GM21529 (cell line): ENCODE data around the gene COL11A1.

ENCODE experiments used
- ATAC-seq: cut with Tn5 transposase; IDR thresholded peaks from one replicate; pipeline ENCODE4 v1.9.1; 2021; ENCODE audit not compliant: unreplicated experiment

The COL11A1 gene

DNA sequence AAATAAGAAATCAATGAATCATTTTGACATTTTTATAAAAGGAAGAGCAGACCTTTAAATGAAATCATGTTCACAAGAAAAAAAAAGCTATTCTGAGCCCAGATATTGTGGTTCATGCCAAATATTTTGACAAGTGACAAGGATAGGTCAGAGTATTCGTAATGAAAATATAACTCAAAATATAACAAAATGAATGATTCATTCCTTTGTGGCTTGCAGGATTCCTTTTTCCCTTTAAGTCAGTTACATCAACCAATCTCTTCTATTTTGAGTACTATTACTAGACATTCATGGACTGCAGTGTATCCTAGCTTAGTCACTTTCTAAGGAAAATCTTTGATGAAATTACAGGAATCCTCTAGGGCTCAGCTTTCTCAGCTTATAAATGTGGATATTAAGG lies 188.7 kb downstream of the COL11A1 start:
- no peak for ATAC-seq

DNA sequence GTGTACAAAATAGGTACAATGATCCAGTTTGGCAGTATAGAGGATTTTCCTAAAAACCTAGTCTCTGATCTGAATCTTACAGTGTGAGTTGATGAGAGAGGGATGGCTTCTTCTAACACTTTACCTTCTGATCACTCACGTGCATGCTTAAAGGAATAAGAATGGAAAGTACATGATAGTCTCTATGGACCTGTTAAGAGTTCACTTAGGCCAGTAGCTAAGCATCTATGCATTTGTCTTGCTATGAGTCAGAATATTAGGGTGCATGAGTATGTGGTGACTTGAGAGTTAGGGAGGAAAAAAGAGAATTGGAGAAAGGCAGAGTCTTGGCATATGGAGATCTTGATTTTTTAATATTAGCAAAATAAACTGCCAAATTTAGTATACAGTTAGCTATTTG lies 206.3 kb downstream of the COL11A1 start:
- no peak for ATAC-seq

- no peak for ATAC-seq
Measured at GRCh38 chr1:102899935-102900334, 208.4 kb downstream of the COL11A1 start.

DNA sequence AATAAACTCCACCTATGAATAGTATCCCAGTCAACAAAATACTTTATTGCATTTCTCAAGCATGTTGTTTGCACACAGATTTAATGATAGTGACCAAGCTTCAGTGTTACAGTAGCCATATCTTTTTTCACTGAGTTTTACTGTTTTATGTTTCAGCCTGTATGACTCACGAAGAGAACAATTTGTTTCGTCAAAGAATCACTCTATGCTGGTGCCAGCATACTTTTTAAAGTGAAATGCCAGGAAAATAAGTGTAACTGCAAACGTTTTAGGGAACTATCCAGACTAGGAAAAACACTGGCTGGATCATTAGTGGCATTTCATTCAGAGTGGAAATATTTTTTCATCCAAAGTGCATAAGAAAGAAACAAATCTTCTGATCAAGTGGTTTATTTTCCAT lies 210.8 kb downstream of the COL11A1 start:
- ATAC-seq: no peak

GRCh38 chr1:102896771-102897170 lies 211.6 kb downstream of the COL11A1 start:
- no peak for ATAC-seq

GRCh38 chr1:102896286-102896685 lies 212.0 kb downstream of the COL11A1 start:
- ATAC-seq: no peak

GRCh38 chr1:102891868-102892625 lies 216.3 kb downstream of the COL11A1 start:
- ATAC-seq: no peak

DNA sequence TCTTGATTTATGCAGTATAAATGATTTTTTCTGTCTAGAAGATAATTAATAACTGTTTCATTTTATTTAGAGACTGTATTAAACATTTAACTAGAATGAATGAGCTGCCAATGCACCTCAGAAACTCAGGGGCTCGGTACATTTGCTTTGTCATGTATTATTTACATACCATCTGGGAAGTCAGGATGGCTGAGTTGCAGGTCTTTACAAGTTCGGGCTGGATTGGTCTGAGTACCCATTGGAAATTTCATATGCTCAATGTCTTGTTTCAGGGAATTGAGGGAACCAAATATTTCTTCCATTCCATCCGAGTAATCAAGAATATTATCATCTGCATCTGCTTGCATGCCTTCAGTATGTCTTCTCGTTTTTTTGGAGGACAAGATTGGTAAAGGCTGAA lies 221.7 kb downstream of the COL11A1 start:
- ATAC-seq: no peak

DNA sequence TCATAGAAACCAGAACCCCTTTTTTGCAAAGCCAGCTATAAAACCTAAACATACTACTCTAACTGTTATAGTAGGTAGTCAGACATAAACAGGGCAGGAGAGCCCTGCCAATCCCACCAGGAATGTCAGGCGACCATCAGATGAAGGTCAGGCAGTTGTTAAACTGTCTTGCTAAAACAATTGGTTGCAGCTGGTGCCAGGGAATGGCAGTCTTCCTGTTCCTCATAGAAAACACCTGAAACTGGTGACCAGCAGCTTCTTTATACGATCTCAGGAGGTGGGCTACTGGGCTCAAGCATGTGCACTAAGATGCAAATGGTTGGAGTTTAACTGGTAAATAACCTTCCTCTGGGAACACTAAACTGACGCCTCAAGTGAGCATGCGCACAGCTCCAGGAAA lies 224.1 kb downstream of the COL11A1 start:
- no peak for ATAC-seq

- ATAC-seq: no peak
Measured at GRCh38 chr1:102879439-102879993, 228.8 kb downstream of the COL11A1 start.

GRCh38 chr1:102875756-102876155 lies 232.6 kb downstream of the COL11A1 start:
- ATAC-seq: no peak

DNA sequence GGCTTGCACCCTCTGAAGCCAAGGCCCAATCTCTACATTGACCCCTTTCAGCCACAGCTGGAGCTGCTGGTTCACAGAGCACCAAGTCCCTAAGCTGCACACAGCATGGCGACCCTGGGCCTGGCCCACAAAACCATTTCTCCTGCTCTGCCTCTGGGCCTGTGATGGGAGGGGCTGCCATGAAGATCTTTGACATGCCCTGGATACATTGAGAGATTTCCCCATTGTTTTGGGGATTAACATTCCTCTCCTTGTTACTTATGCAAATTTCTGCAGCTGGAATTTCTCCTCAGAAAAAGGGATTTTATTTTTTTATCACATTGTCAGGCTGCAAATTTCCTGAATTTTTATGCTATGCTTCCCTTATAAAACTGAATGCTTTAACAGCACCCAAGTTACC lies 235.8 kb downstream of the COL11A1 start:
- no peak for ATAC-seq

DNA sequence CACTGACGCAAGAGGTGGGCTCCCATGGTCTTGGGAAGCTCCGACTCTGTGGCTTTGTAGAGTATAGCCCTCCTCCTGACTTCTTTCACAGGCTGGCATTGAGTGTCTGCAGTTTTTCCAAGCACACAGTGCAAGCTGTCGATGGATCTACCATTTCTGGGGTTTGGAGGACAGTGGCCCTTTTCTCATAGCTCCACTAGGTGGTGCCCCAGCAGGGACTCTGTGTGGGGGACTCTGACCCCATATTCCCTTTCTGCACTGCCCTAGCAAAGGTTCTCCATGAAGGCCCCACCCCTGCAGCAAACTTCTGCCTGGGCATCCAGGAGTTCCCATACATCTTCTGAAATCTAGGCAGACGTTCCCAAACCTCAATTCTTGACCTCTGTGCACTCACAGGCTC lies 236.2 kb downstream of the COL11A1 start:
- ATAC-seq: no peak

DNA sequence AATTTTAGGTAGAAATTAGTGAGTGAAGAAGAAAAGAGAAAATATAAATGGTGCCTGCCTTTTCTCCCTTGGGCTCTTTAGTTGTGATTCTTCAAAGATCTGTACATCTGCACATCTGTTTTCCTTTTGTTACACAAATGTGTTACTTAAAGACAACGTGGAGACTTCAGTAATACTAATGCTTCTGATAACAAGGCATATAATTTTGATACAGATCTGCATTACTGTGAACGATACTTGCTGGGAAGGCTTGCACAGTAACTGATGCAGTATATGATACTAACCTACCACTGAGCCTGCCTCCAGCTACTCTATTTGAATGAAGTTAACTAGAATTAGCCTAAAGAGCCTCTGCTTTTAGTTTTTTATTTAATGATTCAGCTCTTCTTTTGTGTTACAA lies 244.6 kb downstream of the COL11A1 start:
- no peak for ATAC-seq

DNA sequence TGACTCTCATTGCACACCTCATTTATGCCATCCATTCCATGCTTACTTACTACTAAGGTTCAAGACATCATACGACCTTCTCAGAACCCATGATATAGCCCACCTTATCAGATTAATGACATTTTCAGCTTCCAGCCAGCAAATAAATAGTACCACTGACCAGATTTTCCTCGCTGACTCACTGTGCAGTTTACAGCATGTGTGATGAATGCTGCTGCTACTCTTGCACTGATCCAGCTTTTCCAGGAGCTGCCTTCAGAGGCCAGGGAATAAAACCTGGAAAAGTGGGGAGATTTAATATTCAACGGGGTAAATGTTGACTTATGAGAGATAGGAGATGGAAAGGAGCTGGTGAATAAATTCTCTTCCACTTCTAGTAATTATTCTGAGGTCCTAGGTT lies 247.1 kb downstream of the COL11A1 start:
- no peak for ATAC-seq

DNA sequence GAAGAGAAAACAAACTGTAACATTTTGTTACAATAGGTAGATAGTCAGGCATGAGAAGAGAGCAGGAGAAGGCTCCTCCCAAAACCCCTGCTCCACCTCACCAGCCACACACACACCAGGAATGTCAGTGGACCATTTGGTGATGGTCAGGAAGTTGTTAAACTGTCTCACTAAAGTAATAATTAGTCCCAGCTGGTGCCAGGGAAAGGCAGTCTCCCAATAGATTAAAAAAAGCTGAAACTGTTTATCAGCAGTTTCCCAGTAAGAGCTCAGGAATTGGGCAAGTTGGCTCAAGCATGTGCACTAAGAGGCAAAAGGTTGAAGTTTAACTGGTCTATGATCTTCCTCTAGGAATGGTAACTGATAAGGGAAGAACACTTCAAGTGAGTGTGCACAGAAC lies 249.6 kb downstream of the COL11A1 start:
- no peak for ATAC-seq

DNA sequence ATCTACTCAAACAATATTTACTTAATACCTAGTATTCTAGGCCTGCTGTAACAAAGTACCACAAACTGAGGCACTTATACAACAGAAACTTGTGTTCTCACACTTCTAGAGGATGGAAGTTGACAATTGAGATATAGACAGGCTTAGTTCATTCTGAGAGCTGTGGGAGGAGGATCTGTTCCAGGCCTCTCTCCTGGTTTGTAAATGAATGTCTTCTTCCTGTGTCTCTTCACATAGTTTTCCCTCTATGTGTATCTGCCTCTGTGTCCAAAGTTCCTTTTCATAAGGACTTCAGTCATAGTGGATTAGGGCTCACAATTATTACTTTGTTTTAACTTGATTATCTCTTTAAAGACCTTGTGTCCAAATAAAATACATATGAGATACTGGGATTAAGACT lies 251.1 kb downstream of the COL11A1 start:
- no peak for ATAC-seq

DNA sequence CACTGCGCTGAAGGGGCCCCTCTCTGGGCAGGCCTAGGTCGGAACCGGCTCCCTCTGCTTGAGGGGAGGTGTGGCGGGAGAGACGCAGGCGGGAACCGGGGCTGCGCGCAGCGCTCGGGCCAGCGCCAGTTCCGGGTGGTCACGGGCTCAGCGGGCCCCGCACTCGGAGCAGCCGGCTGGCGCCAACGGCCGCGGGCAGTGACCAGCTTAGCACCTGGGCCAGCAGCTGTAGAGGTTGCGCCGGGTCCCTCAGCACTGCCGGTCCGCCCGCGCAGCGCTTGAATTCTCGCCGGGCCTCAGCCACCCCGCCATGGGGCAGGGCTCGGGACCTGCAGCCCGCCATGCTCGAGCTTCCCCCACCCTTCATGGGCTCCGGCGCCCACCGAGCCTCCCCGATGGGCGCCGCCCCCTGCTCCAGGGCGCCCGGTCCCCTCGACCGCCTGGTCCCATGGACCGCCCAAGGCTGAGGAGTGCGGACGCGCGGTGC lies 254.6 kb downstream of the COL11A1 start:
- no peak for ATAC-seq

- ATAC-seq: no peak
Measured at GRCh38 chr1:102853136-102853535, 255.2 kb downstream of the COL11A1 start.

- no peak for ATAC-seq
Measured at GRCh38 chr1:102852613-102853012, 255.7 kb downstream of the COL11A1 start.

DNA sequence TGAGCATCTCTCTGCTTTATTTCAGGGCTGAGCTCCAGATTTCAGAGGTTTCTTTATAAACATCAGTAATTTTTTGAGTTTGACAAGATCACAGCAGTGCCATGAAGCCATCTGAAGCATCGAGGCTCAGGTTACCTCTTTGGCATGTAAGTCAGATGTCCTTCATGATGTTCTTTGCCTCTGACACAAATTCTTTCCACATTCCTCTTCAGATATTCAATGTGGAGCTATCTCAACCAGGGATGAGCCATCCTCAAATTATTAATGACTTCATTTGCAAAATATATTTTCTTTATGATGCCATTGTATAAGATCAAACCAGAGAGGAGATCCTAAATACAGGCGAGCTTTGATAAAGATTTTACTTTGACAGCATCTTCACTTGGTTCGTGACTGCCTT lies 256.7 kb downstream of the COL11A1 start:
- ATAC-seq: no peak

- no peak for ATAC-seq
Measured at GRCh38 chr1:102842606-102843005, 265.7 kb downstream of the COL11A1 start.

DNA sequence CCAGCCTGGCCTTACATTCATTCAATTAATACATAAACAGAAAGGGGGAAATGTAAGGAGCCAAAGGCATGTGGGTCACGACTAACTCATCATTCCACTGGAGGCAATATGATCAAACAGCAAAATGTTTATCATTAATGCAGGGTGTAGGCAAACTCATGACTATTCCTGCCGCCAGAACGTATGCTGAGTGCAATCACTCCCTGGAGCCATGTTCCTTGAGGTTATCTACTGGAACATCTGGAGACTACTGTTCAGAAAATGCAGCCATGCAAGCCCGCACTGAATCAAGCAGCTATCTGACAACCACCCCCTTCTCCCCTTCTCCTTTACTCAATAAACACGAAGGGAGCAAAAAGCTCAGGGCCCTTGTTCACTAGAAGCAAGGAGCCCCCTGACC lies 267.6 kb downstream of the COL11A1 start:
- ATAC-seq: no peak
